Cardiac muscle cell (in vitro differentiated cells and primary cell): ENCODE results near the gene CLEC4D. TPM values are rescaled to one million over a fixed set of nuclear protein-coding genes. Genes with fewer than 3 reads are reported as not detected.

Experiments used
- DNase-seq, 2 donors: peaks; one replicate each; pipeline versions ENCODE4 v3.0.0 to v3.0.0-alpha.2; 2010 to 2017; ENCODE audit warnings: low read depth in 1 of 2, low spot score in 1 of 2
- H3K27ac ChIP-seq: fragments of 200-600 bp; sonication (generic); 2 replicates; pipeline ENCODE4 v1.5.1; 2016
- H3K27me3 ChIP-seq: fragments of 200-600 bp; sonication (generic); 2 replicates; pipeline ENCODE4 v1.6.0; 2016; ENCODE audit warnings: control low read depth
- H3K36me3 ChIP-seq: fragments of 200-600 bp; sonication (generic); 2 replicates; pipeline ENCODE4 v1.5.1; 2016; ENCODE audit warnings: control low read depth
- H3K4me1 ChIP-seq: fragments of 200-600 bp; sonication (generic); 2 replicates; pipeline ENCODE4 v1.8.1; 2017; ENCODE audit warnings: low read depth, mild to moderate bottlenecking, mixed run types
- H3K4me3 ChIP-seq: fragments of 200-600 bp; sonication (generic); 2 replicates; pipeline ENCODE4 v1.5.1; 2016; ENCODE audit warnings: mild to moderate bottlenecking
- H3K9me3 ChIP-seq: fragments of 200-600 bp; sonication (generic); 2 replicates; pipeline ENCODE4 v1.5.1; 2017; ENCODE audit warnings: low read depth, mild to moderate bottlenecking, control low read depth
- polyA plus RNA-seq: library from polyadenylated mRNA; unstranded; fragments of >200 nt; fragmentation: Nextera tagmentation; extraction: Ambion mirVana; gene quantifications from 2 replicates; pipeline ENCODE4 v1.2.1, GENCODE V29; 2016
- total RNA-seq: library from RNA; depleted of rRNA; stranded (reverse); fragments of >200 nt; gene quantifications from 2 replicates; pipeline ENCODE4 v1.2.3, GENCODE V29; 2016
- TF ChIP-seq, protein P1 (sequence below): IDR thresholded peaks from 2 replicates; pipeline ENCODE4 v1.5.1; 2012; ENCODE audit warnings: low read depth, mild to moderate bottlenecking, low read length

The CLEC4D gene
- total and polyA plus RNA-seq, 2 experiments from 2014 or later, result 0.45 TPM; not detected in 1

DNA sequence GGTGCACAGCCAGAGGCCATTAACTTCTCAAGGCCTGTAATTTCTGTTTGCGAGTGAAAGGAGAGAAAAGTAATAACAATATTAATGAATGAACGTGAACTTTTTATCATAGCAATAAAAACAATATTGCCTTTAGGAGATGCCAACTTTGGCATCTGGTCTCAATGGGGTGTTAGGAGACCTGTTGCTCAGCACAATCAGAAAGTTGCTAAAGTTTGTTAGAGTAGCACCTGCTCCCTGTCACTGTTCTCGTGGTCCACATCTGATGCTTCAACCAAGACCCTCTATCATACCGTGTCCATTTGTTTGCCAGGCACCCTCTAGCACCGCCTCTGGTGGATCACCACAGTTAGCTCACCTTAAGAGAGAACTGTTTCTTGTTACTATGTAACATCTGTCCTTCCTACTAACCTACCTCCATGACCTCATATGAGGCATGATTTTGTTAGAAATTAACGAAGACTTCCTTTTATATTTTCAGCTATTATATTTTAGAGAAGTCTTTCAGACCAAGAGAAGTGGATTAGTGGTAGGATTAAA, 39.9 kb downstream of the CLEC4D start:
- no peak for DNase-seq
- Histone ChIP-seq H3K4me1 (peaks cover 4% of the 10 kb centered on the region), H3K27me3 (no peaks in the 10 kb centered on the region), H3K4me3 (no peak overlapping the region), H3K27ac (no peak overlapping the region), H3K9me3 (no peaks in the 10 kb centered on the region), H3K36me3 (no peaks in the 10 kb centered on the region)
- TF ChIP-seq, protein P1, sequence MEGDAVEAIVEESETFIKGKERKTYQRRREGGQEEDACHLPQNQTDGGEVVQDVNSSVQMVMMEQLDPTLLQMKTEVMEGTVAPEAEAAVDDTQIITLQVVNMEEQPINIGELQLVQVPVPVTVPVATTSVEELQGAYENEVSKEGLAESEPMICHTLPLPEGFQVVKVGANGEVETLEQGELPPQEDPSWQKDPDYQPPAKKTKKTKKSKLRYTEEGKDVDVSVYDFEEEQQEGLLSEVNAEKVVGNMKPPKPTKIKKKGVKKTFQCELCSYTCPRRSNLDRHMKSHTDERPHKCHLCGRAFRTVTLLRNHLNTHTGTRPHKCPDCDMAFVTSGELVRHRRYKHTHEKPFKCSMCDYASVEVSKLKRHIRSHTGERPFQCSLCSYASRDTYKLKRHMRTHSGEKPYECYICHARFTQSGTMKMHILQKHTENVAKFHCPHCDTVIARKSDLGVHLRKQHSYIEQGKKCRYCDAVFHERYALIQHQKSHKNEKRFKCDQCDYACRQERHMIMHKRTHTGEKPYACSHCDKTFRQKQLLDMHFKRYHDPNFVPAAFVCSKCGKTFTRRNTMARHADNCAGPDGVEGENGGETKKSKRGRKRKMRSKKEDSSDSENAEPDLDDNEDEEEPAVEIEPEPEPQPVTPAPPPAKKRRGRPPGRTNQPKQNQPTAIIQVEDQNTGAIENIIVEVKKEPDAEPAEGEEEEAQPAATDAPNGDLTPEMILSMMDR, result no peak

GRCh38 chr12:8554451-8555195, 41.3 kb downstream of the CLEC4D start:
- no peaks in the 10 kb centered on the region for H3K9me3 ChIP-seq
- H3K36me3 ChIP-seq, result no peaks in the 10 kb centered on the region
- no peak overlapping the region for H3K4me3 ChIP-seq
- no peak overlapping the region for H3K27ac ChIP-seq
- peaks cover 4% of the 10 kb centered on the region for H3K4me1 ChIP-seq
- DNase-seq, result peak in 1 of 2 donors; percentile 39
- TF ChIP-seq, protein P1, result no peak
- no peaks in the 10 kb centered on the region for H3K27me3 ChIP-seq

GRCh38 chr12:8556531-8557097, 43.3 kb downstream of the CLEC4D start:
- Histone ChIP-seq H3K4me1 (peaks cover 19% of the 10 kb centered on the region), H3K9me3 (no peaks in the 10 kb centered on the region), H3K4me3 (no peak overlapping the region), H3K27me3 (no peaks in the 10 kb centered on the region), H3K36me3 (no peaks in the 10 kb centered on the region), H3K27ac (no peak overlapping the region)
- TF ChIP-seq, protein P1, result no peak
- DNase-seq, result no peak

- Histone ChIP-seq H3K9me3 (no peaks in the 10 kb centered on the region), H3K27ac (no peak overlapping the region), H3K4me1 (peaks cover 19% of the 10 kb centered on the region), H3K36me3 (no peaks in the 10 kb centered on the region), H3K27me3 (no peaks in the 10 kb centered on the region), H3K4me3 (no peak overlapping the region)
- TF ChIP-seq, protein P1, result no peak
- no peak for DNase-seq
Measured at GRCh38 chr12:8559676-8560075, 46.4 kb downstream of the CLEC4D start.

GRCh38 chr12:8561011-8561410, 47.7 kb downstream of the CLEC4D start:
- no peak overlapping the region for H3K4me3 ChIP-seq
- H3K27ac ChIP-seq, result peak overlapping the region; percentile 70
- no peaks in the 10 kb centered on the region for H3K27me3 ChIP-seq
- TF ChIP-seq, protein P1, result no peak
- H3K36me3 ChIP-seq, result no peaks in the 10 kb centered on the region
- peak in 1 of 2 donors; percentile 55 for DNase-seq
- no peaks in the 10 kb centered on the region for H3K9me3 ChIP-seq
- peaks cover 19% of the 10 kb centered on the region for H3K4me1 ChIP-seq
